ENCODE data around the gene LPP. TPM values are rescaled to one million over a fixed set of nuclear protein-coding genes. Genes with fewer than 3 reads are reported as not detected.

Gene LPP
- total and polyA plus RNA-seq, 10 of the 15 experiments (the other 5 are each of a cell fraction or from before 2014, with no cell fraction given): under 0.01 to 0.62 (median 0.03) TPM

GRCh38 chr3:188279502-188280335 is 125.8 kb downstream of the LPP start:
- no peak overlapping the region for H2AFZ ChIP-seq (ENCODE audit: control insufficient read depth, low read depth, low read length)
- no peak overlapping the region for H3K27ac ChIP-seq (ENCODE audit: control insufficient read depth, insufficient read depth)
- ATAC-seq: no peak
- intact Hi-C loops (cut with micrococcal nuclease; ENCODE audit: unreplicated experiment): no loop called here
- no peak overlapping the region for H3K4me2 ChIP-seq (ENCODE audit: control insufficient read depth, insufficient read depth)
- 14% methylated on average over 7 of the region's 7 CpGs for WGBS (ENCODE audit: insufficient coverage, insufficient replicate concordance, low lambda C conversion rate, missing lambda C conversion rate)
- H3K27me3 ChIP-seq (replicated peaks in 1 of 2; ENCODE audit: control insufficient read depth in 2 of 2, insufficient read depth in 2 of 2, low read length in 1 of 2): no peaks in the 10 kb centered on the region; a peak in 1 of 4 replicates
- POLR2A ChIA-PET: no interaction called here
- SMC1A ChIA-PET (ENCODE audit: uncharacterized antibody, unreplicated experiment): interaction anchor here (1.0 to 1.4 kb wide), 3 partner anchors 532 to 539 kb away, joined by 3 to 5 read pairs (median 5); no protein-coding TSS in a partner anchor
- H3K4me3 ChIP-seq: no peak overlapping the region
- no peak for DNase-seq (ENCODE audit: low read depth, low spot score)
- TF ChIP-seq HDGF (IDR thresholded peaks at IDR 0.05): no peak
- TF ChIP-seq MEF2B (IDR thresholded peaks at IDR 0.05; ENCODE audit: partially characterized antibody, poor library complexity, severe bottlenecking): no peak
- TF ChIP-seq RAD21 (IDR thresholded peaks at IDR 0.05; ENCODE audit: insufficient read depth, low read depth, low read length): no peak
- TF ChIP-seq MTA3 (IDR thresholded peaks at IDR 0.05; ENCODE audit: borderline replicate concordance, low read length): no peak
- TF ChIP-seq MTA2 (IDR thresholded peaks at IDR 0.05; ENCODE audit: low read depth): no peak
- RAD21 ChIA-PET (ENCODE audit: unreplicated experiment): interaction anchor here (0.6 to 1.0 kb wide), 2 partner anchors 539 to 541 kb away, joined by 3 read pairs; no protein-coding TSS in a partner anchor
- H3K9me3 ChIP-seq (replicated peaks; ENCODE audit: control insufficient read depth, insufficient read depth, low read length): no peaks in the 10 kb centered on the region
- H3K36me3 ChIP-seq (ENCODE audit: control insufficient read depth in 2 of 2, insufficient read depth in 2 of 2, low read length in 1 of 2): no peaks in the 10 kb centered on the region
- CTCF ChIA-PET: interaction anchor here (1.2 to 2.6 kb wide), 4 partner anchors 10 to 539 kb away, joined by 3 to 14 read pairs (median 4); partner anchors contain the start of gene BCL6
- in situ Hi-C loops (cut with MboI): no loop called here
- no peak overlapping the region for H3K9ac ChIP-seq (ENCODE audit: control insufficient read depth, insufficient read depth, low read length)
- no peaks in the 10 kb centered on the region for H3K79me2 ChIP-seq (ENCODE audit: control insufficient read depth, insufficient read depth, low read length)
- FAIRE-seq: no peak
- no peaks in the 10 kb centered on the region for H3K4me1 ChIP-seq (ENCODE audit: control insufficient read depth, insufficient read depth, low read length)
- BruUV-seq (replicated peaks): no TSS peak
- no peaks in the 10 kb centered on the region for H4K20me1 ChIP-seq (ENCODE audit: control insufficient read depth, insufficient read depth)

GRCh38 chr3:188280627-188281026 is 126.7 kb downstream of the LPP start:
- SMC1A ChIA-PET (ENCODE audit: uncharacterized antibody, unreplicated experiment): interaction anchor here (0.6 to 1.4 kb wide), 3 partner anchors 12 to 533 kb away, joined by 3 read pairs; no protein-coding TSS in a partner anchor
- FAIRE-seq: no peak
- no TSS peak for BruUV-seq (replicated peaks)
- TF ChIP-seq ATF7 (IDR thresholded peaks at IDR 0.05; ENCODE audit: low read depth) (no peak), PKNOX1 (IDR thresholded peaks at IDR 0.05) (no peak), DPF2 (IDR thresholded peaks at IDR 0.05) (no peak), SREBF1 (IDR thresholded peaks at IDR 0.05; ENCODE audit: low read length) (no peak), NFXL1 (IDR thresholded peaks at IDR 0.05; ENCODE audit: borderline replicate concordance) (no peak), POLR2AphosphoS2 (IDR thresholded peaks at IDR 0.05; ENCODE audit: low read depth, low read length) (no peak), STAT3 (IDR thresholded peaks at IDR 0.05; ENCODE audit: low read depth, low read length) (no peak), HDAC6 (IDR thresholded peaks at IDR 0.05; ENCODE audit: unreplicated experiment) (no peak), PAX8 (IDR thresholded peaks at IDR 0.05) (no peak), MEF2B (IDR thresholded peaks at IDR 0.05; ENCODE audit: partially characterized antibody, poor library complexity, severe bottlenecking) (no peak)
- TF ChIP-seq, protein P1, sequence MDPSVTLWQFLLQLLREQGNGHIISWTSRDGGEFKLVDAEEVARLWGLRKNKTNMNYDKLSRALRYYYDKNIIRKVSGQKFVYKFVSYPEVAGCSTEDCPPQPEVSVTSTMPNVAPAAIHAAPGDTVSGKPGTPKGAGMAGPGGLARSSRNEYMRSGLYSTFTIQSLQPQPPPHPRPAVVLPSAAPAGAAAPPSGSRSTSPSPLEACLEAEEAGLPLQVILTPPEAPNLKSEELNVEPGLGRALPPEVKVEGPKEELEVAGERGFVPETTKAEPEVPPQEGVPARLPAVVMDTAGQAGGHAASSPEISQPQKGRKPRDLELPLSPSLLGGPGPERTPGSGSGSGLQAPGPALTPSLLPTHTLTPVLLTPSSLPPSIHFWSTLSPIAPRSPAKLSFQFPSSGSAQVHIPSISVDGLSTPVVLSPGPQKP (IDR thresholded peaks at IDR 0.05; ENCODE audit: low read depth, low read length): no peak

More at GRCh38 chr3:188280627-188281026, 126.7 kb downstream of the LPP start:
- Histone ChIP-seq H3K4me2 (ENCODE audit: control insufficient read depth, insufficient read depth) (no peak overlapping the region), H3K4me1 (ENCODE audit: control insufficient read depth, insufficient read depth, low read length) (no peaks in the 10 kb centered on the region), H3K9ac (ENCODE audit: control insufficient read depth, insufficient read depth, low read length) (no peak overlapping the region), H3K27me3 (replicated peaks in 1 of 2; ENCODE audit: control insufficient read depth in 2 of 2, insufficient read depth in 2 of 2, low read length in 1 of 2) (no peaks in the 10 kb centered on the region; a peak in 1 of 4 replicates), H3K36me3 (ENCODE audit: control insufficient read depth in 2 of 2, insufficient read depth in 2 of 2, low read length in 1 of 2) (no peaks in the 10 kb centered on the region), H3K27ac (ENCODE audit: control insufficient read depth, insufficient read depth) (no peak overlapping the region), H3K4me3 (no peak overlapping the region), H3K9me3 (replicated peaks; ENCODE audit: control insufficient read depth, insufficient read depth, low read length) (no peaks in the 10 kb centered on the region), H2AFZ (ENCODE audit: control insufficient read depth, low read depth, low read length) (no peak overlapping the region), H4K20me1 (ENCODE audit: control insufficient read depth, insufficient read depth) (no peaks in the 10 kb centered on the region), H3K79me2 (ENCODE audit: control insufficient read depth, insufficient read depth, low read length) (no peaks in the 10 kb centered on the region)
- RAD21 ChIA-PET (ENCODE audit: unreplicated experiment): no interaction called here
- POLR2A ChIA-PET: no interaction called here
- in situ Hi-C loops (cut with MboI): no loop called here
- CTCF ChIA-PET: no interaction called here
- ATAC-seq (no peak), DNase-seq (ENCODE audit: low read depth, low spot score) (no peak)
- WGBS (ENCODE audit: insufficient coverage, insufficient replicate concordance, low lambda C conversion rate, missing lambda C conversion rate): 64% methylated on average over 5 of the region's 5 CpGs
- intact Hi-C loops (cut with micrococcal nuclease; ENCODE audit: unreplicated experiment): no loop called here

Data from GM12878 (cell line).